GM21528 (cell line): ENCODE data around the gene COX5A.
A peak's percentile ranks its signal among the peaks of the same experiment; 100 is the strongest.
"Not testable (repeated sequence)": the region's sequence is repeated elsewhere in the genome, so short reads cannot be mapped to it uniquely, and the experiment has no call there.

Experiments
- ATAC-seq: cut with Tn5 transposase; IDR thresholded peaks from one replicate; pipeline ENCODE4 v1.9.1; 2021; ENCODE audit warnings: mild to moderate bottlenecking, moderate library complexity; ENCODE audit not compliant: unreplicated experiment, low FRiP score

Gene COX5A

GRCh38 chr15:74955796-74956647 is 18.1 kb upstream of the COX5A start:
- ATAC-seq: peak; percentile 59

DNA sequence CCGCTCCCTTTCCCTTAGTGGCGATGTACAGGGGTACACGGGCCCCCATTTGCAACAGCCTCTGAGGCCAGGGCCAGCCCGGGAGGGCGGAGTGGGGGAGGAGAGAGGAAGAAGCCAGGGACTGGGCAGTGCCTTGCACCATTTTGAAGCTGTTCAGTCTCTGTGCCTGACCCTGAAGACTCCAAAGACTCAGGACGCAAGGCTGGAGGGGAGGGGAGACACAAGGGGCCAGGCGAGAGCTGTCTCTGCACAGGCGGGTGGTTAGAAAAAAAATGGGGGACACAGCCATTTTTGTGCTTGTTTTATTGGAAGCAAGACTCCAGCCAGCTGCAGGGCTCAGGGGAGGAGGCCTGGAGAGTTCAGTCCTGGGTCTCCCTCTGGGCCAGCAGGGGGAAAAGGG is 17.1 kb upstream of the COX5A start:
- ATAC-seq: no peak

GRCh38 chr15:74954515-74954914 is 16.6 kb upstream of the COX5A start:
- ATAC-seq: no peak

- ATAC-seq: no peak
Observed at GRCh38 chr15:74951006-74951405, 13.1 kb upstream of the COX5A start.

GRCh38 chr15:74950078-74950908 is 12.4 kb upstream of the COX5A start:
- no peak for ATAC-seq

GRCh38 chr15:74937272-74937589 is 642 bp downstream of the COX5A start:
- ATAC-seq: no peak

- not testable (repeated sequence) for ATAC-seq
Observed at GRCh38 chr15:74935193-74935592, 2.7 kb downstream of the COX5A start.

DNA sequence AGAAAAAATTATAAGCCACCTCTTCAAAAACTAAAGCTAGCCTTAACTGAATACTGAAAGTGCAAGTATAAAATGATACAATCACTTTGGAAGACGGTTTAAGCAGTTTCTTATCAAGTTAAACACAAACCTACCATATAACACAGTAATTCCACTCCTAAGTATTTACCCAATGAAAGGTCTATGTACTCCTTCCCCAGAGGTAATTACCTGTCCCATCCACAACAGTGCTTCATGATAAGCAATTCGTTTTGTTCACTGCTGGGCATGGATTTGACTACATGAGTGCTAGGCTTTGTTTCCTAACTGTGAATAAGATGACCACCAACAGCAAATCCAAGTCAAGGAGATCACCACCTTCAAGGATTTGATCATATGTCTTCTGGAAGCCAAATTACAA is 4.3 kb downstream of the COX5A start:
- no peak for ATAC-seq

GRCh38 chr15:74928771-74929198 is 9.1 kb downstream of the COX5A start:
- no peak for ATAC-seq

DNA sequence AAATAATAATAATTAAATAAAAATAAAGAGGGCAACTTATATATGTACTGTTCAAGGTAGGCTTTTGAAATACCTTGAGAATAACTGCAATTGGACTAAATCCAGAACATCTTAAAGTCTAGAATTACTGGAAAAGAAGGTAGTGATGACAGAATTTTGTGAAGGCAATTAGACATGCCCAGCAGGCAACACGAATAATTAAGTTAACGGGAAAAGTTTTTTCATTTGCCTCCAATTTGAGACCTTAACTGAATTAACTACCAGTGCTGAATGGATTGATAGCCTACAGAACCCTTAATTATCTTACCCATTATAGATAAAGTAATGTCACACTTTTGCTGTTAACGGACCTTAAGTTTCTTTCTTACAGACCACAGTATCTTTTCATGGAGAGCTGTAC is 13.3 kb downstream of the COX5A start:
- no peak for ATAC-seq

DNA sequence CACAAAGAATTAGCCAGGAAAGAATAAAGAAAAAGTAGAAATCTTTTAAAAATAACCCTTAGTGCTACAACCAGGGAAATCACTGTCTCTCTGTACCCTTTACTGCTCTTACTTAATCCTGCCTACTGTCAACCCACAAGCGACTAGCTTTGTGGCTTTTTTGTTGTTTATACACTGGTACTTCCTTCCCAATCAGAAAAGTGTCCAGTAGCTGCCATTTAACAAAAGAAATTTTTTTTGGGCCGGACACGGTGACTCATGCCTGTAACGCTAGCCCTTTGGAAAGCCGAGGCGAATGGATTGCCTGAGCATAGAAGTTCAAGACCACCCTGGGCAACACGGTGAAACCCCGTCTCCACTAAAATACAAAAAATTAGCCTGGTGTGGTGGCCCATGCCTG is 17.4 kb downstream of the COX5A start:
- no peak for ATAC-seq

GRCh38 chr15:74917676-74918075 is 20.2 kb downstream of the COX5A start:
- no peak for ATAC-seq

DNA sequence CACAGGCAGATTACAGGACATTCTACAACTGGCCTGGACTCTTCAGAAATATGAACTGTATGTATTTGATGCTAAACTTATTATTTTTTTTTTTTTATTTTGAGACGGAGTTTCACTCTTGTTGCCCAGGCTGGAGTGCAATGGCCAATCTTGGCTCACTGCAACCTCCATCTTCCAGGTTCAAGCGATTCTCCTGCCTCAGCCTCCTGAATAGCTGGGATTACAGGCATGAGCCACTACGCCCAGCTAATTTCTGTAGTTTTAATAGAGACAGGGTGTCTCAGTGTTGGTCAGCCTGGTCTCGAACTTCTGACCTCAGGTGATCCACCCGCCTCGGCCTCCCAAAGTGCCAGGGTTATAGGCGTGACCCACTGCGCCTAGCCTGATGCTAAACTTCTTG is 24.1 kb downstream of the COX5A start:
- not testable (repeated sequence) for ATAC-seq

DNA sequence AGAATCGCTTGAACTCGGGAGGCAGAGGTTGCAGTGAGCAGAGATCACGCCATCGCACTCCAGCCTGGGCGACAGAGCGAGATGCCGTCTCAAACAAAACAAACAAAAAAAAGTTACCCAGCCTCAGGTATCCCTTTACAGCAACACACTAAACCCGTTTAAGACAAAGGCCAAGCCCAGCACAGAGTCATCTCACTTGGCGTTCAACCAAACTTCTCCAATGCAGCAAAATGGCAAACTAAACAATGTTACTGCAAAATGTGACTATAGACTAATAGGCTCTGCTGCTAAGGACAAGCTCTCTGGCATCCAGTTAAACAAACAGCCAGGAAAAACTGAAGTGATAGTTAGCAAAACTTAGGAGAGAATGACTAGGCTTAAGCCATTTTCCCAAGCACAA is 24.8 kb downstream of the COX5A start:
- ATAC-seq: no peak

DNA sequence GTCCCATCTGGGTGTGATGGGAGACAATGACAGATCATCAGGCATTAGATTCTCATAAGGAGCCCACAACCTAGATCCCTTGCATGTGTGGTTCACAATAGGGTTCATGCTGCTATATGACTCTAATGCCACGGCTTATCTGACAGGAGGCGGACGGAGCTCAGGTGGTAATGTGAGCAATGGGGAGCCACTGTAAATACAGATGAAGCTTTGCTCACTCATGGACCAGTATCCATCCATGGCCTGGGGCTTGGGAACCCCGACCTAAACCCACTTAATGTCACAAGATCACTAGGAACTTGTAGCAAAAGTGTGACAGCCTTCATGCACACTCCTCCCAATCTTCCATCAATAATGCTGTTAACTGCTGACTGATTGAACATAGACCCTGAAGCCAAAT is 29.2 kb downstream of the COX5A start:
- no peak for ATAC-seq

GRCh38 chr15:74907163-74907870 is 30.6 kb downstream of the COX5A start:
- ATAC-seq: no peak

DNA sequence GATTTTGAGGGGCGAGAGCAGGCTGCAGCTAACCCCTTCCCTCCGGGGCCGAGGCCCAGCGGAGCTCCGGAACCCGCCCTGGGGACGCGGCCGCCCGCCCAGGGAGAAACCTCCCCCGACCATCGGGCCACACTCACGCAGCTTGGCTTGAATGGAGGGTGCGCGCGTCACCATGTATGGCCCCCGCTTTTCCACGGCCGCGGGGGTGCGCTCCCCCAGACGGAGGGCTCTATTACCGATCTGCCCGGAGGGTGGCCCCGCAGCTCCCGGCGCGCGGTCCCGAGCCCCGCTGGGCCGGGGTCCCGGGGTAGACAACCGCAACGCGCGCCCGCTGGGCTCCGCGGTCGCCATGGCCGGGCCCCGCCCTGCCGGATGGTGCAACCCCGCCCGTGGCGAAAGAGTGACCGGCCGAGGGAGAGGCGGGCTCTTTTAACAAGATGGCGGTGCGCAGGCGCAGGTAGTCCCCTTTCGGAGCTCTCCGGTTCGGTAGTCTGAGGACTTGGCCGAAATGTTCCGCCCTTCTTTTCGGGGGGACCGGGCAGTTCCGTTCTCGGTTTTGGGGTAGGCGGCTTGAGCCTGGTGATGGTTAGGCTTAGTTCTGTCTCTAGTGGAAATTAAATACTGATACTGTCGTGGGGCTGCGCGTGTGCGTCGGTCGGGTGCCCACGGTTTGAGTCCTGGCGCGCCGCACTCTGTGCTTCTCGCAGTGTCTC is 31.3 kb downstream of the COX5A start, which contains the start of gene FAM219B:
FAM219B (minus strand) TSS at position 402 of the 713 bp plus-strand sequence; CDS start at position 351, 51 bp downstream.
- peak; percentile 79 for ATAC-seq

DNA sequence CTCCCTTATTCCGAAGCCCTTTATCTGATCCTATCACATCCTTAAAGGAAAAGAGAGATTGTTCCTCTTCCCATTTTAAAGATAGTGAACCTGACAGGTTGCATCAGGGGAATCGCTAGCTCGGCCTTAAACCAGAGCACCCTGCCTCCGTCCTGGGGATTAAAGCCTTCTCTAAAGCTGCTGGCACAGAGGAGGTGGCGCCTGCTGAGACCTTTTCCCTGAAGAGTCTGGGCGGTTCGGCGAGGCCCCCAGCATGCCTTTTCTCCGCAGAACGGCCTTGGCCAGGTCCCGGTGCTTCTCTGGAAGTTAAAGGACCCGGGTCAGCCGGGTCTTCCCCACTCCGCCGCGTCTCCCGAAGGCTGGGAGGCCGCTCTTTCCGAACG is 31.8 kb downstream of the COX5A start:
- peak; percentile 15 for ATAC-seq

GRCh38 chr15:74904190-74904805 is 33.6 kb downstream of the COX5A start:
- ATAC-seq: no peak

DNA sequence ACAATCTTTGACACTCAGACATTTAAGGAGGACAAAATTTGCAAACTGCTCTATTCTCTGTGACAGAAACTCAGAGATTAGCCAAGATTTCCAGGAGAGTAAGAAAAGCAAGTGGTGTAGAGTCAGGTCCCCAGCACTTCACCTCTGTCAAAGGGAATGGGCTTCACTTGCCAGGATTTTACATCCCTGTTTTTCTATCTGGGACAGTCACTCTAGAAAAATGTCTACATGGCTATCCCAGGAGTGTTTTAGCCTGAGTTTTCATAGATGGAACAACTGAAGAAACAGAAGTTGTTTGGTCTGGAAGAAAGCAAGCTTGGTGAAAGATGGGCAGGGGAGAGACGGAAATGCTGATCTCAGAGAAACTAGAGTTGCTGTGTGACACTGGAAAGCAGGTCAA is 34.2 kb downstream of the COX5A start:
- no peak for ATAC-seq
